Stomach (tissue), 9 donors: Measurements from ENCODE around the gene RHEX. TPM values are rescaled to one million over a fixed set of nuclear protein-coding genes. Genes with fewer than 3 reads are reported as not detected.

Experiments used
- DNase-seq, 2 donors: peaks; one replicate each; pipeline versions ENCODE4 v3.0.0 to v3.0.0-alpha.2; 2013 to 2019
- H3K27ac ChIP-seq, 5 donors: fragments of 200-600 bp in 4 of 5; sonication (generic) in 4 of 5; one replicate each; pipeline ENCODE4 v1.5.1; 2013 to 2019; ENCODE audit warnings: mild to moderate bottlenecking in 1 of 5, moderate library complexity in 1 of 5
- H3K27me3 ChIP-seq, 3 donors: fragments of 200-600 bp; sonication (generic); one replicate each; pipeline ENCODE4 v1.5.1; 2017 to 2019; ENCODE audit warnings: mixed run types in 1 of 3
- H3K36me3 ChIP-seq, 4 donors: fragments of 200-600 bp; sonication (generic); 1 replicate in 3 of 4; 2 replicates in 1 of 4; pipeline ENCODE4 v1.5.1; 2016 to 2019
- H3K4me1 ChIP-seq, 4 donors: fragments of 200-600 bp; sonication (generic); one replicate each; pipeline ENCODE4 v1.5.1; 2016 to 2019
- H3K4me3 ChIP-seq, 4 donors: fragments of 200-600 bp; sonication (generic) in 3 of 4; one replicate each; pipeline ENCODE4 v1.5.1; 2016 to 2019; ENCODE audit warnings: mild to moderate bottlenecking in 1 of 4
- H3K9me3 ChIP-seq, 4 donors: fragments of 200-600 bp; sonication (generic); one replicate each; pipeline ENCODE4 v1.5.1; 2016 to 2019
- EP300 ChIP-seq: sonication (generic); formaldehyde crosslinking; IDR thresholded peaks from one replicate; pipeline ENCODE4 v1.6.1; 2017; ENCODE audit warnings: antibody characterized with exemption
- POLR2A ChIP-seq, 4 donors: fragments of 450-650 bp; IDR thresholded peaks; one replicate each; pipeline ENCODE4 v1.6.1; 2016; ENCODE audit warnings: antibody characterized with exemption in 4 of 4, control low read depth in 2 of 4, mild to moderate bottlenecking in 1 of 4, moderate library complexity in 1 of 4
- POLR2AphosphoS5 ChIP-seq, 3 donors: sonication (generic); formaldehyde crosslinking; IDR thresholded peaks; one replicate each; pipeline ENCODE4 v1.6.1; 2016; ENCODE audit warnings: antibody characterized with exemption in 3 of 3
- WGBS, 5 donors: extraction: QIAGEN DNeasy Blood & Tissue Kit in 3 of 5; methylation state at CpG; one replicate each; pipeline versions ENCODE4 v1.1.5 to v1.1.7; 2013 to 2018; 5-methylcytosine and 5-hydroxymethylcytosine counted together
- intact Hi-C: fragments of 100-400 bp; cut with DNase I; formaldehyde crosslinking; loops from one replicate; pipeline ENCODE4 v1.15.1; 2023; ENCODE audit warnings: low total_unique reads
- polyA plus RNA-seq, 3 donors: library from polyadenylated mRNA; stranded (reverse); fragments of 200-250 nt; gene quantifications; one replicate each; pipeline ENCODE4 v1.2.3, GENCODE V29; 2013
- total RNA-seq, 5 donors: library from RNA; depleted of rRNA; stranded (reverse); fragments of >200 nt; gene quantifications; one replicate each; pipeline versions ENCODE4 v1.1.0 to v1.2.3, GENCODE V29; 2014 to 2016
- TF ChIP-seq, protein P1 (sequence below), 7 experiments: fragments of 450-650 bp in 4 of 7; fragments of 200-600 bp in 3 of 7; sonication (generic) in 3 of 7; IDR thresholded peaks; one replicate each; pipeline ENCODE4 v1.5.1; 2016 to 2019; ENCODE audit warnings: antibody characterized with exemption in 7 of 7, control low read depth in 2 of 7, mild to moderate bottlenecking in 1 of 7
- donor health status: healthy with polysubstance abuse.
- donor health status: Bipolar disorder and iron deficiency.
- donor health status: healthy.

RHEX gene
- total and polyA plus RNA-seq, 8 donors, result 0.83 to 10.5 (median 1.6) TPM; not detected in 2

DNA sequence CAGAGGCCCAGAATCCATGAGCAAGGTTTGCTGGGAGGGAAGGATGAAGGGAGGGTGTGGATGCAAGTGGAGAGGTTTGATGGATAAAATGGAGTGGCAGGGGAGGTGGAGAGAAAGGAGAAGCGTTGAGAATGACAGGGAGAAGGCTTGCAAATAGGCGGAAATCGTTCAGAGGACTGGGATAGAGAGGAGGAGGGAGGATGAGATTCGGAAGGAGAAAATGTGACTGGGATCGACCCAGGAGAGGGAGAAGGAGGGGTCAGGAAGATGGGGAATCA is 63.8 kb downstream of the RHEX start:
- no peaks in the 10 kb centered on the region for H3K36me3 ChIP-seq
- peak overlapping the region in 1 of 5 donors; percentile 52 for H3K27ac ChIP-seq
- DNase-seq, result no peak
- 24 to 37% (median 33%) methylated on average over 5 of the region's 5 CpGs for WGBS, 5 donors
- peak overlapping the region; percentile 45 to 59 (median 55) for H3K4me3 ChIP-seq
- intact Hi-C loops, result no loop called here
- peaks cover 0 to 36% (median 13%) of the 10 kb centered on the region in 3 donors for H3K27me3 ChIP-seq
- peaks cover 0 to 12% (median 3%) of the 10 kb centered on the region in 4 donors for H3K9me3 ChIP-seq
- peaks cover 20 to 31% (median 25%) of the 10 kb centered on the region in 4 donors for H3K4me1 ChIP-seq
- TF ChIP-seq, protein P1, sequence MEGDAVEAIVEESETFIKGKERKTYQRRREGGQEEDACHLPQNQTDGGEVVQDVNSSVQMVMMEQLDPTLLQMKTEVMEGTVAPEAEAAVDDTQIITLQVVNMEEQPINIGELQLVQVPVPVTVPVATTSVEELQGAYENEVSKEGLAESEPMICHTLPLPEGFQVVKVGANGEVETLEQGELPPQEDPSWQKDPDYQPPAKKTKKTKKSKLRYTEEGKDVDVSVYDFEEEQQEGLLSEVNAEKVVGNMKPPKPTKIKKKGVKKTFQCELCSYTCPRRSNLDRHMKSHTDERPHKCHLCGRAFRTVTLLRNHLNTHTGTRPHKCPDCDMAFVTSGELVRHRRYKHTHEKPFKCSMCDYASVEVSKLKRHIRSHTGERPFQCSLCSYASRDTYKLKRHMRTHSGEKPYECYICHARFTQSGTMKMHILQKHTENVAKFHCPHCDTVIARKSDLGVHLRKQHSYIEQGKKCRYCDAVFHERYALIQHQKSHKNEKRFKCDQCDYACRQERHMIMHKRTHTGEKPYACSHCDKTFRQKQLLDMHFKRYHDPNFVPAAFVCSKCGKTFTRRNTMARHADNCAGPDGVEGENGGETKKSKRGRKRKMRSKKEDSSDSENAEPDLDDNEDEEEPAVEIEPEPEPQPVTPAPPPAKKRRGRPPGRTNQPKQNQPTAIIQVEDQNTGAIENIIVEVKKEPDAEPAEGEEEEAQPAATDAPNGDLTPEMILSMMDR (IDR thresholded peaks at IDR 0.05), result no peak
- no peak for TF ChIP-seq EP300
- TF ChIP-seq POLR2AphosphoS5 (IDR thresholded peaks at IDR 0.05), result no peak
- no peak for TF ChIP-seq POLR2A (IDR thresholded peaks at IDR 0.05)

DNA sequence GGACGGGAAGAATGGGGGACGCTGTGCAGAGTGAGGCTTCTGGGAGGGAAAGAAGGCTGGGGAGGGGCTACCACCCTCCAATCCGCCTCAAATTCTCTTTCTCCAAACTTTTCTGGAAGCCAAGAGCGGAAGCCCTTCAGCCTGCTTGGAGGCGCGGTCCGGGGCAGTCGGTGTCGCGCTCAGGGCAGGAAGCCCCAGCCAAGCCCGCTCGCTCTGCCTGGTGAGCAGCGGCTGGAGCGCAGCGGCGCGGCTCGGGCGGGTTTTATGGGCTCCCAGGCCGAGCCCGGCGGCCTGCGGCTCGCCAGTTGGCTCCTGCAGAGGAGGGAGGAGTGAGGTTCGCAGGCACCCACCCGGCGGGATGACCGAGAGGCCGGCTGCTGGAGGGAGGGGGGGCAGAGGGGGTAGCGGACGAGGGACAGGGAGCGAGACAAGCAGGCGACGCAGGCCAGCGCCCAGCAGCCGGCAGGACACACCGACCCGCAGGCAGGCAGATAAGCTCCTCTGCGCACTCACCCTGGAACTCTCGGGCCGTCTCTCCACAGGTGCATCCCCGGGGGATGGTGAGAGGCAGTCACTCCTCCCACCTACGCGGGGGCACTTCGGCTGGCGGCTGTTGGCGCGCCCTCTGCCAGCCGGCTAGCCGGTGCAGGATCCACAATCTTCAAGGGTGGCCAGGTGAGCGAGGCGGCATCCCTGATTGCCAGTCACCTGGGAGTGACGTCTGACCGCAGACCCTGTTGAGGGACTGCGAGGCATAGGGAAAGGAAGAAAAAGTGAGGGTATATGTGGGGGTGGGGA is 64.4 kb downstream of the RHEX start, which contains the start of gene AVPR1B:
Gene AVPR1B, minus strand, starts transcription at position 238 of the 798 bp plus-strand sequence. CDS start 498 bp downstream, outside the sequence.
- WGBS, 5 donors, result 2 to 3% (median 2%) methylated on average over 43 to 55 of the region's 55 CpGs
- intact Hi-C loops, result no loop called here
- Histone ChIP-seq H3K4me3 (peak within 1 kb of the TSS; percentile 45 to 59 (median 55)), H3K9me3 (peaks cover 0 to 17% (median 3%) of the 10 kb centered on the region in 4 donors), H3K36me3 (no peaks in the 10 kb centered on the region), H3K4me1 (peaks cover 19 to 29% (median 24%) of the 10 kb centered on the region in 4 donors), H3K27ac (peak within 1 kb of the TSS in 3 of 5 donors; percentile 29 to 52 (median 42)), H3K27me3 (peaks cover 0 to 36% (median 13%) of the 10 kb centered on the region in 3 donors)
- no peak for TF ChIP-seq EP300
- TF ChIP-seq, protein P1 (IDR thresholded peaks at IDR 0.05), result peak in 1 of 7 experiments; percentile 5
- DNase-seq, result peak; percentile 56 to 83

DNA sequence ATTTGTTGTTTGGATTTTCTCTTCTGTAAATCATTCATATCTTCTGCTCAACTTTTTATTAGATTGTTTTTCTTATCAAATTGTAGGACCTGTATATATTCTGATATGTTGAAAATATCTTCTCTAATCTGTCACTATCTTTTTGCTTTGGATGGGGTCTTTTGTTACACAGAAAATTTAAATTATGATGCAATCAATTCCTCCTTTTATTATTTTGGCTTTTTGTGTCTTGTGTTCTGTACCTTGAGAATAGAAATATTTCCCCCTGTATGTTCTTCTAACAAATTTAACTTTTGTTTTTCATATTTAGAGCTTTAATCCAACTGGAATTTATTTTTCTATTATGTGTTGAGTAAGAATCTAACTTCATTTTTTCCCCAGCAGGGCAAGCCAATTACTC is 67.4 kb downstream of the RHEX start:
- H3K27ac ChIP-seq, result no peak overlapping the region
- no peak for DNase-seq
- peaks cover 0 to 36% (median 13%) of the 10 kb centered on the region in 3 donors for H3K27me3 ChIP-seq
- no peak overlapping the region for H3K4me3 ChIP-seq
- TF ChIP-seq, protein P1 (IDR thresholded peaks at IDR 0.05), result no peak
- TF ChIP-seq POLR2AphosphoS5 (IDR thresholded peaks at IDR 0.05) (no peak), POLR2A (IDR thresholded peaks at IDR 0.05) (no peak), EP300 (no peak)
- H3K36me3 ChIP-seq, result no peaks in the 10 kb centered on the region
- peaks cover 0 to 17% (median 3%) of the 10 kb centered on the region in 4 donors for H3K9me3 ChIP-seq
- H3K4me1 ChIP-seq, result peaks cover 13 to 18% (median 15%) of the 10 kb centered on the region in 4 donors
- intact Hi-C loops, result no loop called here

DNA sequence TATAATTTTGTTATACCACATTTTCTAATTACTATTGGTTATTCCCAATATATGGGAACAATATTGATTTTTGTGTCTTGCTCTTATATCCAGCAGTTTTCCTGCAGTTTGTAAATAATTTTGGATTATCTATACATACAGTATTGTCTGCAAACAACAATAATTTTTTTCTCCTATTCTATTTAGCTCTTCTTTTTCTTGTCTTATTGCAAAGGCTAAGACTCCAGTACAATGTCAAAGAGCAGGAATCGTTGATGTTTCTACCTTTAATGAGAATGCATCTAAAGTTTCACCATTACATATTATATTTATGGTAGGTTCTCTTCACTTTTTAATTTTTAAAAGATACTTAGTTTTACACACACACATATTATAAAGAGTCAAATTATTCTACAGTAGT is 68.3 kb downstream of the RHEX start:
- Histone ChIP-seq H3K9me3 (peaks cover 0 to 17% (median 3%) of the 10 kb centered on the region in 4 donors), H3K27me3 (peaks cover 0 to 33% (median 13%) of the 10 kb centered on the region in 3 donors), H3K36me3 (no peaks in the 10 kb centered on the region), H3K4me1 (peaks cover 13 to 18% (median 15%) of the 10 kb centered on the region in 4 donors), H3K27ac (no peak overlapping the region), H3K4me3 (no peak overlapping the region)
- TF ChIP-seq POLR2AphosphoS5 (IDR thresholded peaks at IDR 0.05), result no peak
- no peak for TF ChIP-seq EP300
- no peak for TF ChIP-seq POLR2A (IDR thresholded peaks at IDR 0.05)
- TF ChIP-seq, protein P1 (IDR thresholded peaks at IDR 0.05), result no peak
- no peak for DNase-seq
- intact Hi-C loops, result no loop called here
- WGBS, 5 donors, result 63 to 83% (median 69%) methylated on average over 1 of the region's 1 CpG
